A549 (cell line): ENCODE measurements around the gene ZMYM1. TPM values are rescaled to one million over a fixed set of nuclear protein-coding genes. Genes with fewer than 3 reads are reported as not detected.

Source experiments
- ATAC-seq, 2 experiments: fragments of 200-7000 bp in 1 of 2; fragments of >200 bp in 1 of 2; cut with Nextera tagmentation in 1 of 2; cut with Tn5 transposase in 1 of 2; 3 replicates each; pipeline versions ENCODE4 v1.8.0 to v1.9.1; 2018 to 2020; ENCODE audit warnings: mild to moderate bottlenecking in 1 of 2, moderate library complexity in 1 of 2
- CTCF ChIA-PET: fragments of 300-600 bp; sonication (Branson Sonifier 250); formaldehyde crosslinking; extraction: SDS; loops from one replicate; lab custom pipeline; 2021; ENCODE audit warnings: antibody characterized with exemption, inconsistent platforms; lab: Yijun Ruan, JAX
- POLR2A ChIA-PET: fragments of 350-600 bp; formaldehyde crosslinking; extraction: SDS; loops from one replicate; lab custom pipeline; 2021; ENCODE audit warnings: antibody characterized with exemption, inconsistent platforms; lab: Yijun Ruan, JAX
- DNase-seq, 2 experiments: peaks; one replicate each; pipeline versions ENCODE4 v3.0.0 to v3.0.0-alpha.2; 2011 to 2016; ENCODE audit warnings: low read depth in 1 of 2, low spot score in 1 of 2
- FAIRE-seq: peaks from 2 replicates; lab custom pipeline; 2011; peaks lifted over from hg19 to GRCh38; lab: Jason Lieb, UNC
- H3K27ac ChIP-seq, 2 experiments: fragments of >200 bp; sonication (Bioruptor Twin); formaldehyde crosslinking; 3 replicates each; pipeline ENCODE4 v1.5.1; 2016 to 2017
- H3K4me1 ChIP-seq: fragments of >200 bp; sonication (Bioruptor Twin); formaldehyde crosslinking; 3 replicates; pipeline ENCODE4 v1.6.1; 2016
- H3K4me2 ChIP-seq: fragments of >200 bp; sonication (Bioruptor Twin); formaldehyde crosslinking; 3 replicates; pipeline ENCODE4 v1.6.1; 2016
- H3K4me3 ChIP-seq: fragments of >200 bp; sonication (Bioruptor Twin); formaldehyde crosslinking; 3 replicates; pipeline ENCODE4 v1.5.1; 2016
- H3K9me3 ChIP-seq: fragments of >200 bp; sonication (Bioruptor Twin); formaldehyde crosslinking; 3 replicates; pipeline ENCODE4 v1.6.1; 2016
- BHLHE40 ChIP-seq: IDR thresholded peaks from 2 replicates; pipeline ENCODE4 v1.6.1; 2012; ENCODE audit warnings: low read depth, low read length, inconsistent platforms
- EHF ChIP-seq: fragments of 250-450 bp; sonication (Bioruptor Pico); IDR thresholded peaks from 2 replicates; pipeline ENCODE4 v1.5.0; 2020; ENCODE audit warnings: mild to moderate bottlenecking
- EHMT2 ChIP-seq: fragments of 200-600 bp; sonication (generic); IDR thresholded peaks from 2 replicates; pipeline ENCODE4 v1.6.1; 2016; ENCODE audit warnings: antibody characterized with exemption, low read depth, mild to moderate bottlenecking, moderate library complexity
- HOXA7 ChIP-seq: fragments of 250-450 bp; sonication (Bioruptor Pico); IDR thresholded peaks from 2 replicates; pipeline ENCODE4 v1.5.0; 2020; ENCODE audit warnings: mild to moderate bottlenecking, moderate library complexity
- HOXB5 ChIP-seq: fragments of 250-450 bp; sonication (Bioruptor Pico); IDR thresholded peaks from 2 replicates; pipeline ENCODE4 v1.5.0; 2020; ENCODE audit warnings: mild to moderate bottlenecking, moderate library complexity
- JUN ChIP-seq, 2 experiments: fragments of >200 bp; sonication (Bioruptor Twin); formaldehyde crosslinking; IDR thresholded peaks; 2 replicates in 1 of 2; 3 replicates in 1 of 2; pipeline ENCODE4 v1.6.1; 2016 to 2017
- JUNB ChIP-seq: fragments of >200 bp; sonication (Bioruptor Twin); formaldehyde crosslinking; IDR thresholded peaks from 2 replicates; pipeline ENCODE4 v1.6.1; 2016
- KDM5A ChIP-seq: fragments of 200-600 bp; sonication (generic); IDR thresholded peaks from 2 replicates; pipeline ENCODE4 v1.6.1; 2016; ENCODE audit warnings: antibody characterized with exemption, mild to moderate bottlenecking
- MAZ ChIP-seq: fragments of 150-350 bp; IDR thresholded peaks from 2 replicates; pipeline ENCODE4 v1.6.1; 2014; ENCODE audit warnings: antibody characterized with exemption, low read depth, low read length, borderline replicate concordance
- POLR2A ChIP-seq: IDR thresholded peaks from 2 replicates; pipeline ENCODE4 v1.6.1; 2012; ENCODE audit warnings: mild to moderate bottlenecking, low read length
- POLR2AphosphoS2 ChIP-seq: conservative IDR thresholded peaks from 2 replicates; pipeline ENCODE4 v1.6.1; 2012; ENCODE audit warnings: low read length, improper control_type of control experiment, inconsistent platforms
- RAD21 ChIP-seq, 2 experiments: fragments of >200 bp in 1 of 2; sonication (Bioruptor Twin) in 1 of 2; formaldehyde crosslinking in 1 of 2; IDR thresholded peaks in 1 of 2; conservative IDR thresholded peaks in 1 of 2; 2 replicates in 1 of 2; 3 replicates in 1 of 2; pipeline ENCODE4 v1.6.1; 2012 to 2018; ENCODE audit warnings: inconsistent platforms in 1 of 2
- RARB ChIP-seq: fragments of 250-450 bp; sonication (Bioruptor Pico); IDR thresholded peaks from 2 replicates; pipeline ENCODE4 v1.8.0; 2021; ENCODE audit warnings: mild to moderate bottlenecking, moderate library complexity
- RFX5 ChIP-seq: fragments of 450-650 bp; IDR thresholded peaks from 2 replicates; pipeline ENCODE4 v1.7.1; 2014; ENCODE audit warnings: antibody characterized with exemption, mild to moderate bottlenecking, moderate library complexity
- SREBF2 ChIP-seq: fragments of 450-650 bp; IDR thresholded peaks from 2 replicates; pipeline ENCODE4 v1.6.1; 2014; ENCODE audit warnings: mild to moderate bottlenecking, moderate library complexity
- TP53 ChIP-seq: fragments of 250-450 bp; sonication (Bioruptor Pico); IDR thresholded peaks from 2 replicates; pipeline ENCODE4 v1.5.0; 2021; ENCODE audit warnings: mild to moderate bottlenecking, moderate library complexity
- ZSCAN20 ChIP-seq: fragments of 250-450 bp; sonication (Bioruptor Pico); IDR thresholded peaks from 2 replicates; pipeline ENCODE4 v1.8.0; 2022; ENCODE audit warnings: mild to moderate bottlenecking, moderate library complexity
- WGBS: methylation state at CpG from one replicate; pipeline ENCODE4 v1.1.6; 2017; ENCODE audit errors: missing lambda C conversion rate; 5-methylcytosine and 5-hydroxymethylcytosine counted together
- polyA minus RNA-seq: library from RNA; depleted of rRNA, polyadenylated mRNA; stranded (reverse); fragments of >200 nt; gene quantifications from 2 replicates; pipeline ENCODE4 v1.2.3, GENCODE V29; 2011; rRNA and poly(A)+ RNA removed
- polyA plus RNA-seq, 4 experiments: library from polyadenylated mRNA; depleted of rRNA in 3 of 4; stranded (reverse); fragments of >200 nt; fragmentation: RNase III in 1 of 4; extraction: RNeasy Plus Mini Kit Qiagen cat#74134 plus additional on column Dnase treatment in 1 of 4; gene quantifications; 2 replicates in 3 of 4; 3 replicates in 1 of 4; pipeline ENCODE4 v1.2.3, GENCODE V29; 2011 to 2017
- TF ChIP-seq, protein P1 (sequence below): fragments of >200 bp; sonication (Bioruptor Twin); formaldehyde crosslinking; IDR thresholded peaks from 3 replicates; pipeline ENCODE4 v1.6.1; 2016
- TF ChIP-seq, protein P2 (sequence below): fragments of 200-600 bp; sonication (generic); IDR thresholded peaks from 2 replicates; pipeline ENCODE4 v1.6.1; 2016; ENCODE audit warnings: antibody characterized with exemption, mild to moderate bottlenecking, moderate library complexity
- TF ChIP-seq, protein P3 (sequence below): IDR thresholded peaks from 2 replicates; pipeline ENCODE4 v1.6.1; 2012
- TF ChIP-seq, protein P4 (sequence below): fragments of >200 bp; sonication (Bioruptor Twin); formaldehyde crosslinking; IDR thresholded peaks from 3 replicates; pipeline ENCODE4 v1.5.1; 2016

The ZMYM1 gene
- polyA plus RNA-seq (2011; rRNA removed) = 14.4 and 16.8 TPM in 2 replicates
- polyA plus RNA-seq (2012; cell fraction: cytosol; rRNA removed) = 2.9 and 3.2 TPM in 2 replicates
- 3.4 and 3.8 TPM in 2 replicates for polyA plus RNA-seq (2012; cell fraction: nucleus; rRNA removed)
- 5.6 to 7.3 TPM (median 6.5 TPM) in 3 replicates for polyA plus RNA-seq (2017; fragmentation: RNase III; extraction: RNeasy Plus Mini Kit Qiagen cat#74134 plus additional on column Dnase treatment)
- 12.1 and 19.2 TPM in 2 replicates for polyA minus RNA-seq

DNA sequence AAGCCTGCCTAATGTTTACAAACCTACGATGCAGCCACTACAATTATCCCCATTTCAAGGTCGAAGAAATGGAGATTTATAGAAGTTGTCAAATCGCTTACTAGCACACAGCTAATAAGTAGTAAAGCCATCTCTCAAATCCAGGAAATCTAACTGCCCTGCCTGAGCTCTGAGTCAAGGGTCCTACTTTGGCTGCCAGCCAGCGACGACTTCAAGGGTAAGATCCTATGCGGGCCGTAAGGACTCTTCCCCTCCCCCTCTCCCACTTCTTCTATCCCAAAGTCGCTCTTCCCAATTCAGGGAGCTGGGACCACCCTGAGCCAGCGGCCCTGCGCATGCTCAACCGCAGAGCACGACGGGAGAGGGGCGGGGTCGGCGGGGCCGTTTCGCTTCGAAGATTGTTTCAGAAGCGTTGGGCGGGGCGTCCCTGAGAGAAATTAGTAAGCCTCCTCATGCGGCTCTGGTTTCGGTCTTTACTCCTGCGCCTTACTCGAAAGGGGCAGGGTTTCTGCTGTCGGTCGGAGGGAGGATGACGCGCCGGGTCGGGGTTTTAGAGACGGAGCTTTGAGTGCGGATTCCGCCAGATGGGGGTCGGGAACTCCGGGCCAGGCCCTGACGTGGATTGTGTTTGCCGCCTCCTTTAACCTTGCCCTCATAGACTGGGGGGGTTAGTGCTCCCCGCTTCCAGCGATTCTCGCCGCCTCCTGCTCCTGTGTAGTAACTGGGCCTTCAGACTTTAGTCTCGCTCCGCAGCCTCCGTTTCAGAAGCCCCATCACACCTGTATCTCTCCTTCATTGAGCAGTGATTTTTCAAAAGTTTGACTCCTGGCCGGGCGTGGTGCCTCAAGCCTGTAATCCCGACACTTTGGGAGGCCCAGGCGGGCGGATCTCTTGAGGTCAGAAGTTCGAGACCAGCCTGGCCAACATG lies at the start of gene ZMYM1:
ZMYM1 (plus strand) TSS at position 383 of the 928 bp plus-strand sequence. CDS start 14,603 bp downstream, outside the sequence.
- no peak for FAIRE-seq
- ATAC-seq = peak; percentile 97 to 98
- no peak for TF ChIP-seq EHF
- TF ChIP-seq POLR2A = peak; percentile 35; the same call in 1 of the 2 replicates
- TF ChIP-seq JUN (IDR thresholded peaks at IDR 0.05) = peak in 1 of 2 experiments; percentile 66; a peak in 1 of 5 replicates
- TF ChIP-seq, protein P1, sequence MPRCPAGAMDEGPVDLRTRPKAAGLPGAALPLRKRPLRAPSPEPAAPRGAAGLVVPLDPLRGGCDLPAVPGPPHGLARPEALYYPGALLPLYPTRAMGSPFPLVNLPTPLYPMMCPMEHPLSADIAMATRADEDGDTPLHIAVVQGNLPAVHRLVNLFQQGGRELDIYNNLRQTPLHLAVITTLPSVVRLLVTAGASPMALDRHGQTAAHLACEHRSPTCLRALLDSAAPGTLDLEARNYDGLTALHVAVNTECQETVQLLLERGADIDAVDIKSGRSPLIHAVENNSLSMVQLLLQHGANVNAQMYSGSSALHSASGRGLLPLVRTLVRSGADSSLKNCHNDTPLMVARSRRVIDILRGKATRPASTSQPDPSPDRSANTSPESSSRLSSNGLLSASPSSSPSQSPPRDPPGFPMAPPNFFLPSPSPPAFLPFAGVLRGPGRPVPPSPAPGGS = 0 out of 3 replicates have a peak, but pooled peaks have one; percentile 28
- TF ChIP-seq, all 56 proteins: peak for 3
- H3K4me3 ChIP-seq = peak within 1 kb of the TSS; percentile 79
- H3K27ac ChIP-seq = peak within 1 kb of the TSS; percentile 75 to 85
- peak; percentile 76 to 80 for DNase-seq
- peaks cover 13% of the 10 kb centered on the region; the same call in 2 of the 3 replicates for H3K4me1 ChIP-seq
- peak within 1 kb of the TSS; percentile 81 for H3K4me2 ChIP-seq
- no peaks in the 10 kb centered on the region for H3K9me3 ChIP-seq
- CTCF ChIA-PET = interaction anchor here (1.1 kb wide), 1 partner anchor 42 kb away, joined by 3 read pairs; no protein-coding TSS in a partner anchor
- WGBS = under 1% methylated on average over 19 of the region's 52 CpGs
- POLR2A ChIA-PET = interaction anchor here (1.0 to 1.9 kb wide), 3 partner anchors 47 to 145 kb away, joined by 3 to 12 read pairs (median 4); partner anchors contain the start of gene ZMYM6

DNA sequence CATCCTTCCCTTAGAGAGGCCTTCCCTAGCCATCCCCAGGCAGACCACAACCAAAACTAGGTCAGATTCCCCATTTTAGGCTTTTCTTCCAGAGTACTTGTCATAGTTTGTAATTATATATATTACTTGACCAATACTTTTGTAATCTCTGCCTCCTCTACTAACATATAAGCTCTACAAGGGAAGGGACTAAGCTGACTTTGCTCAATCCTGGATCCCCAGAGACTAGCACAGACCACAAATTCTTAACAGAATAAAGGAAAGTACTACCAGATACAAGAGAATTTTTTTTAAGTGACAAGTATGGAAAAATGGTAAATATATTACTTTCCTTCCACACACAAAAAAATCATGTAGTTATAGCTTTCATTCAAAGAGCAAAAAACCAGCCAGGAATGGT lies 49.4 kb upstream of the ZMYM1 start:
- Histone ChIP-seq H3K27ac (no peak overlapping the region), H3K4me3 (no peak overlapping the region), H3K4me2 (peak overlapping the region; percentile 76), H3K9me3 (peaks cover 18% of the 10 kb centered on the region), H3K4me1 (peaks cover 7% of the 10 kb centered on the region; the same call in 1 of the 3 replicates)
- CTCF ChIA-PET = interaction anchor here (0.9 kb wide), 1 partner anchor 10 kb away, joined by 3 read pairs; no protein-coding TSS in a partner anchor
- POLR2A ChIA-PET = interaction anchor here (0.6 to 1.6 kb wide), 2 partner anchors 13 to 49 kb away, joined by 3 to 4 read pairs; partner anchors contain the start of gene ZMYM1
- no peak for DNase-seq
- FAIRE-seq = no peak
- no peak for ATAC-seq
- TF ChIP-seq ZSCAN20 (CRISPR knock-in tag) = no peak
- no peak for TF ChIP-seq RFX5
- TF ChIP-seq HOXB5 (CRISPR knock-in tag) = no peak
- TF ChIP-seq, all 56 proteins: peak for 0

DNA sequence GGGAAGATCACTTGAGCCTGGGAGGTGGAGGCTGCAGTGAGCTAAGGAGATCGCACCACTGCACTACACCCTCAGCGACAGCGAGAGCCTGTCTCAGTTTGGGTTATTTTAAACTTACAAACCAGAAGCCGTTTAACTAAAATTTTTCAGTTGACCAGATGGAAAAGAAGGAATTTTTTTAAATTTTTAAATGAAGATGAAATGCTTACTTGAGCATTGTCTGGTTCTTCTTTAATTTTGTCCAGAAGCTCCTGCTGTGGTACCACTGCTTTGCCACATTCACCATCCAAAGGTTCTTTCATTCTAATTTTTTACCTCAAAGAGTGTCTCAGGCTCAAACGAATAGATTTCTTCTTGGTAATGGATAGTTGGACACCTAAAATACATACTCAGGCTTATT lies 48.8 kb upstream of the ZMYM1 start:
- POLR2A ChIA-PET = interaction anchor here (0.5 to 1.6 kb wide), 3 partner anchors 13 to 49 kb away, joined by 3 to 4 read pairs (median 3); partner anchors contain the start of gene ZMYM1
- no peak for DNase-seq
- Histone ChIP-seq H3K4me3 (peak overlapping the region; percentile 83), H3K9me3 (peaks cover 18% of the 10 kb centered on the region), H3K27ac (peak overlapping the region in 1 of 2 experiments; percentile 89; a peak in 3 of 6 replicates), H3K4me1 (peaks cover 7% of the 10 kb centered on the region; the same call in 1 of the 3 replicates)
- no peak for ATAC-seq
- whole genome bisulfite sequencing = 84% methylated on average over 5 of the region's 5 CpGs
- FAIRE-seq = no peak
- CTCF ChIA-PET = no interaction called here
- TF ChIP-seq MAZ = no peak
- no peak for TF ChIP-seq BHLHE40
- TF ChIP-seq KDM5A = no peak
- no peak for TF ChIP-seq JUNB
- TF ChIP-seq RAD21 (conservative IDR thresholded peaks at IDR 0.05 in 1 of 2, IDR thresholded peaks at IDR 0.05 in 1 of 2) = no peak
- no peak for TF ChIP-seq EHMT2
- TF ChIP-seq, protein P2, sequence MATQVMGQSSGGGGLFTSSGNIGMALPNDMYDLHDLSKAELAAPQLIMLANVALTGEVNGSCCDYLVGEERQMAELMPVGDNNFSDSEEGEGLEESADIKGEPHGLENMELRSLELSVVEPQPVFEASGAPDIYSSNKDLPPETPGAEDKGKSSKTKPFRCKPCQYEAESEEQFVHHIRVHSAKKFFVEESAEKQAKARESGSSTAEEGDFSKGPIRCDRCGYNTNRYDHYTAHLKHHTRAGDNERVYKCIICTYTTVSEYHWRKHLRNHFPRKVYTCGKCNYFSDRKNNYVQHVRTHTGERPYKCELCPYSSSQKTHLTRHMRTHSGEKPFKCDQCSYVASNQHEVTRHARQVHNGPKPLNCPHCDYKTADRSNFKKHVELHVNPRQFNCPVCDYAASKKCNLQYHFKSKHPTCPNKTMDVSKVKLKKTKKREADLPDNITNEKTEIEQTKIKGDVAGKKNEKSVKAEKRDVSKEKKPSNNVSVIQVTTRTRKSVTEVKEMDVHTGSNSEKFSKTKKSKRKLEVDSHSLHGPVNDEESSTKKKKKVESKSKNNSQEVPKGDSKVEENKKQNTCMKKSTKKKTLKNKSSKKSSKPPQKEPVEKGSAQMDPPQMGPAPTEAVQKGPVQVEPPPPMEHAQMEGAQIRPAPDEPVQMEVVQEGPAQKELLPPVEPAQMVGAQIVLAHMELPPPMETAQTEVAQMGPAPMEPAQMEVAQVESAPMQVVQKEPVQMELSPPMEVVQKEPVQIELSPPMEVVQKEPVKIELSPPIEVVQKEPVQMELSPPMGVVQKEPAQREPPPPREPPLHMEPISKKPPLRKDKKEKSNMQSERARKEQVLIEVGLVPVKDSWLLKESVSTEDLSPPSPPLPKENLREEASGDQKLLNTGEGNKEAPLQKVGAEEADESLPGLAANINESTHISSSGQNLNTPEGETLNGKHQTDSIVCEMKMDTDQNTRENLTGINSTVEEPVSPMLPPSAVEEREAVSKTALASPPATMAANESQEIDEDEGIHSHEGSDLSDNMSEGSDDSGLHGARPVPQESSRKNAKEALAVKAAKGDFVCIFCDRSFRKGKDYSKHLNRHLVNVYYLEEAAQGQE = no peak
- TF ChIP-seq POLR2AphosphoS2 = no peak
- TF ChIP-seq RARB (CRISPR knock-in tag) = no peak
- TF ChIP-seq SREBF2 = no peak
- TF ChIP-seq, protein P3, sequence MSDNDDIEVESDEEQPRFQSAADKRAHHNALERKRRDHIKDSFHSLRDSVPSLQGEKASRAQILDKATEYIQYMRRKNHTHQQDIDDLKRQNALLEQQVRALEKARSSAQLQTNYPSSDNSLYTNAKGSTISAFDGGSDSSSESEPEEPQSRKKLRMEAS = no peak
- no peak for TF ChIP-seq HOXA7 (CRISPR knock-in tag)
- TF ChIP-seq, protein P4, sequence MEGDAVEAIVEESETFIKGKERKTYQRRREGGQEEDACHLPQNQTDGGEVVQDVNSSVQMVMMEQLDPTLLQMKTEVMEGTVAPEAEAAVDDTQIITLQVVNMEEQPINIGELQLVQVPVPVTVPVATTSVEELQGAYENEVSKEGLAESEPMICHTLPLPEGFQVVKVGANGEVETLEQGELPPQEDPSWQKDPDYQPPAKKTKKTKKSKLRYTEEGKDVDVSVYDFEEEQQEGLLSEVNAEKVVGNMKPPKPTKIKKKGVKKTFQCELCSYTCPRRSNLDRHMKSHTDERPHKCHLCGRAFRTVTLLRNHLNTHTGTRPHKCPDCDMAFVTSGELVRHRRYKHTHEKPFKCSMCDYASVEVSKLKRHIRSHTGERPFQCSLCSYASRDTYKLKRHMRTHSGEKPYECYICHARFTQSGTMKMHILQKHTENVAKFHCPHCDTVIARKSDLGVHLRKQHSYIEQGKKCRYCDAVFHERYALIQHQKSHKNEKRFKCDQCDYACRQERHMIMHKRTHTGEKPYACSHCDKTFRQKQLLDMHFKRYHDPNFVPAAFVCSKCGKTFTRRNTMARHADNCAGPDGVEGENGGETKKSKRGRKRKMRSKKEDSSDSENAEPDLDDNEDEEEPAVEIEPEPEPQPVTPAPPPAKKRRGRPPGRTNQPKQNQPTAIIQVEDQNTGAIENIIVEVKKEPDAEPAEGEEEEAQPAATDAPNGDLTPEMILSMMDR = no peak
- TF ChIP-seq, protein P1 = no peak
- TF ChIP-seq TP53 (CRISPR knock-in tag) = no peak
- TF ChIP-seq, all 56 proteins: peak for 0
- peak overlapping the region; percentile 76 for H3K4me2 ChIP-seq
